Lower lobe of right lung (tissue), 2 donors: ENCODE data around the gene CYP2C18. TPM values are rescaled to one million over a fixed set of nuclear protein-coding genes. Genes with fewer than 3 reads are reported as not detected.
"Not testable (repeated sequence)": the region's sequence is repeated elsewhere in the genome, so short reads cannot be mapped to it uniquely, and the experiment has no call there.

Experiments used
- ATAC-seq, 2 donors: fragments of 200-7000 bp; cut with Tn5 transposase; one replicate each; pipeline ENCODE4 v1.9.1; 2020 to 2022; ENCODE audit warnings: mild to moderate bottlenecking in 2 of 2, moderate library complexity in 2 of 2
- DNase-seq: peaks from one replicate; pipeline ENCODE4 v3.0.0-alpha.2; 2020
- H3K27ac ChIP-seq: fragments of 200-600 bp; one replicate; pipeline ENCODE4 v1.8.0; 2022
- H3K27me3 ChIP-seq: fragments of 200-600 bp; one replicate; pipeline ENCODE4 v1.8.0; 2022; ENCODE audit warnings: low read depth
- H3K36me3 ChIP-seq: fragments of 200-600 bp; one replicate; pipeline ENCODE4 v1.8.0; 2022; ENCODE audit warnings: mild to moderate bottlenecking
- H3K4me1 ChIP-seq: fragments of 200-600 bp; one replicate; pipeline ENCODE4 v1.8.0; 2022
- H3K4me3 ChIP-seq: fragments of 200-600 bp; one replicate; pipeline ENCODE4 v1.8.0; 2022; ENCODE audit warnings: mild to moderate bottlenecking
- H3K9me3 ChIP-seq: fragments of 200-600 bp; one replicate; pipeline ENCODE4 v1.8.0; 2022
- intact Hi-C: fragments of 100-400 bp; cut with DNase I; formaldehyde crosslinking; loops from one replicate; pipeline ENCODE4 v1.11.0; 2022
- total RNA-seq: library from RNA; stranded (reverse); fragmentation: NEBNext Ultra II Directional; extraction: Animal tissue kit (Norgen Biotek cat#: 25700); gene quantifications from one replicate; pipeline ENCODE4 v1.2.1, GENCODE V29; 2021
- TF ChIP-seq, protein P1 (sequence below): fragments of 200-600 bp; IDR thresholded peaks from one replicate; pipeline ENCODE4 v1.8.0; 2022; ENCODE audit warnings: antibody characterized with exemption, mild to moderate bottlenecking
- donor health status: DM: no; HTN: yes; CAD: no; lungs with severe emphysema.

The CYP2C18 gene
- total RNA-seq, 1 donor from 2014 or later = 0.65 TPM

DNA sequence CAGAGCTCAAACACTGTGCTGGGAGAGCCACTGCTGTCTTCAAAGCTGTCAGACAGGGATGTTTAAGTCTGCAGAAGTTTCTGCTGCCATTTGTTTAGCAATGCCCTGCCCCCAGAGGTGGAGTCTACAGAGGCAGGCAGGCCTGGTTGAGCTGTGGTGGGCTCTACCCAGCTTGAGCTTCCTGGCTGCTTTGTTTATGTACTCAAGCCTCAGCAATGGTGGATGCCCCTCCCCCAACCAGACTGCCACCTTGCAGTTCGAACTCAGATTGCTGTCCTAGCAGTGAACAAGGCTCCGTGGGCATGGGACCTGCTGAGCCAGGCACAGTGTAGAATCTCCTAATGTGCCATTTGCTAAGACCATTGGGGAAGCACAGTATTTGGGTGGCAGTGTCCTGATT is 74.4 kb downstream of the CYP2C18 start:
- ATAC-seq = no peak
- no peaks in the 10 kb centered on the region for H3K9me3 ChIP-seq
- H3K4me1 ChIP-seq = no peaks in the 10 kb centered on the region
- H3K27ac ChIP-seq = no peak overlapping the region
- TF ChIP-seq, protein P1, sequence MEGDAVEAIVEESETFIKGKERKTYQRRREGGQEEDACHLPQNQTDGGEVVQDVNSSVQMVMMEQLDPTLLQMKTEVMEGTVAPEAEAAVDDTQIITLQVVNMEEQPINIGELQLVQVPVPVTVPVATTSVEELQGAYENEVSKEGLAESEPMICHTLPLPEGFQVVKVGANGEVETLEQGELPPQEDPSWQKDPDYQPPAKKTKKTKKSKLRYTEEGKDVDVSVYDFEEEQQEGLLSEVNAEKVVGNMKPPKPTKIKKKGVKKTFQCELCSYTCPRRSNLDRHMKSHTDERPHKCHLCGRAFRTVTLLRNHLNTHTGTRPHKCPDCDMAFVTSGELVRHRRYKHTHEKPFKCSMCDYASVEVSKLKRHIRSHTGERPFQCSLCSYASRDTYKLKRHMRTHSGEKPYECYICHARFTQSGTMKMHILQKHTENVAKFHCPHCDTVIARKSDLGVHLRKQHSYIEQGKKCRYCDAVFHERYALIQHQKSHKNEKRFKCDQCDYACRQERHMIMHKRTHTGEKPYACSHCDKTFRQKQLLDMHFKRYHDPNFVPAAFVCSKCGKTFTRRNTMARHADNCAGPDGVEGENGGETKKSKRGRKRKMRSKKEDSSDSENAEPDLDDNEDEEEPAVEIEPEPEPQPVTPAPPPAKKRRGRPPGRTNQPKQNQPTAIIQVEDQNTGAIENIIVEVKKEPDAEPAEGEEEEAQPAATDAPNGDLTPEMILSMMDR = no peak
- no peak for DNase-seq
- intact Hi-C loops = no loop called here
- H3K4me3 ChIP-seq = no peak overlapping the region
- H3K27me3 ChIP-seq = no peaks in the 10 kb centered on the region
- no peaks in the 10 kb centered on the region for H3K36me3 ChIP-seq

DNA sequence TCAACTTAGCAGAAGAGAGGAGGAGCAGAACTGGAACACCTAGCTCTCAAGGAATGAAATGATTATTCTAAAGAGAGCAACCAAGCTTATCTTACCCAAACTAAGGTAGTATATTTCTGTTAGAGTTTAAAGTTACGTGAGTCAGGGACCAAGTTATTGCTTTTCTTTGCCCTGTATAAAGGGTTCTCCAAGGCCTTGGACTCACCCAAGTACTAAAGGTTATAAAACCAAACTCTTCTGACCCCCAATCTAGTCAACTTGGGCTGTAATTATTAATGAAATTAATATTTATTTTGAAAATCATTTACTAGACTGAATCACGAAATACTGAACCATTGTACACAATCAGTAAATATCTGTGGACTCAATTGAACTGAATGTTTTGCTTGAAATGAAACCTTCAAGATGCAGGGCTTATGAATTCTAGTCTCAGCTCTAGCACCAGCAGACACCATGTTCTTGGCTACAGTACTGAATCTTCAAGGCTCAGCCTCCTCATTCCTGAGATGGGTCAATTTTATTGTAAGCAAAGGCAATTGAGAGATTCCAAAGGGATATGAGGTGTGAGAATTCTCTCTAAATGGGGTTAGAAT is 77.2 kb downstream of the CYP2C18 start:
- no peak for ATAC-seq
- intact Hi-C loops = no loop called here
- H3K4me1 ChIP-seq = no peaks in the 10 kb centered on the region
- no peak overlapping the region for H3K4me3 ChIP-seq
- TF ChIP-seq, protein P1 = no peak
- H3K27me3 ChIP-seq = no peaks in the 10 kb centered on the region
- no peaks in the 10 kb centered on the region for H3K9me3 ChIP-seq
- H3K36me3 ChIP-seq = no peaks in the 10 kb centered on the region
- H3K27ac ChIP-seq = no peak overlapping the region
- DNase-seq = no peak

DNA sequence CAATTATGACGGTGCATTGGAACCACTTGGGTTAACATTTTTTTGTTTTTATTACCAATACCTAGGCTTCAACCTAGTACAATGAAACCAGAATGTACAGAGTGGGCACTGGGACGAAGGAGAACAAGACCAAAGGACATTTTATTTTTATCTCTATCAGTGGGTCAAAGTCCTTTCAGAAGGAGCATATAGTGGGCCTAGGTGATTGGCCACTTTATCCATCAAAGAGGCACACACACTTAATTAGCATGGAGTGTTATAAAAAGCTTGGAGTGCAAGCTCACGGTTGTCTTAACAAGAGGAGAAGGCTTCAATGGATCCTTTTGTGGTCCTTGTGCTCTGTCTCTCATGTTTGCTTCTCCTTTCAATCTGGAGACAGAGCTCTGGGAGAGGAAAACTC is 78.9 kb downstream of the CYP2C18 start, which contains the start of gene CYP2C19:
Gene CYP2C19, plus strand, starts transcription at position 289 of the 400 bp plus-strand sequence. Its CDS starts 25 bp downstream, at position 314.
- TF ChIP-seq, protein P1 = no peak
- Histone ChIP-seq H3K9me3 (no peaks in the 10 kb centered on the region), H3K27ac (no peak within 1 kb of the TSS), H3K27me3 (no peaks in the 10 kb centered on the region), H3K36me3 (no peaks in the 10 kb centered on the region), H3K4me1 (no peaks in the 10 kb centered on the region), H3K4me3 (no peak within 1 kb of the TSS)
- DNase-seq (no peak), ATAC-seq (no peak)
- intact Hi-C loops = no loop called here

DNA sequence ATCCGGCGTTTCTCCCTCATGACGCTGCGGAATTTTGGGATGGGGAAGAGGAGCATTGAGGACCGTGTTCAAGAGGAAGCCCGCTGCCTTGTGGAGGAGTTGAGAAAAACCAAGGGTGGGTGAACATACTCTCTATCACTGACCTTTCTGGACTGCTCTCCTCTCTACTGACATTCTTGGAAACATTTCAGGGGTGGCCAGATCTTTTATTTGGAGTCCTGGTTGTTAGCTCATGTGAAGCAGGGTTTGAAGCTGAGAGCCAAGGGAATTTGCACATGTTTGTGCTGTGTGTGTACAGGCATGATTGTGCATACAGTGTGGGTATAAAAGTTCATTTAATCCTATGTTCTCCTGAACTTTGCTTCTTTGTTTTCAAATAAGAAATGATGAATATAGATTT is 91.9 kb downstream of the CYP2C18 start:
- H3K27ac ChIP-seq, ATAC-seq, intact Hi-C loops, H3K27me3 ChIP-seq, H3K4me1 ChIP-seq, DNase-seq, H3K4me3 ChIP-seq, H3K9me3 ChIP-seq, H3K36me3 ChIP-seq: not testable (repeated sequence)

- DNase-seq (no peak), ATAC-seq (no peak)
- intact Hi-C loops = no loop called here
- H3K36me3 ChIP-seq = no peaks in the 10 kb centered on the region
- no peaks in the 10 kb centered on the region for H3K9me3 ChIP-seq
- no peak overlapping the region for H3K27ac ChIP-seq
- no peak overlapping the region for H3K4me3 ChIP-seq
- no peaks in the 10 kb centered on the region for H3K4me1 ChIP-seq
- no peaks in the 10 kb centered on the region for H3K27me3 ChIP-seq
- TF ChIP-seq, protein P1 = no peak
Observed at GRCh38 chr10:94777886-94778458, 94.4 kb downstream of the CYP2C18 start.

- DNase-seq (no peak), ATAC-seq (no peak)
- Histone ChIP-seq H3K9me3 (no peaks in the 10 kb centered on the region), H3K4me1 (no peaks in the 10 kb centered on the region), H3K27me3 (no peaks in the 10 kb centered on the region), H3K36me3 (no peaks in the 10 kb centered on the region), H3K4me3 (no peak overlapping the region), H3K27ac (no peak overlapping the region)
- TF ChIP-seq, protein P1 = no peak
- intact Hi-C loops = no loop called here
Observed at GRCh38 chr10:94780844-94781243, 97.3 kb downstream of the CYP2C18 start.
